NOMO-1 treated with dmso at 0.1 percent for 144 hours (cell line): ENCODE results near the gene SLC30A2.

ENCODE experiments used
- DNase-seq: peaks from one replicate; lab custom pipeline; 2025; ENCODE audit not compliant: unreplicated experiment; lab: John Stamatoyannopoulos, UW

The SLC30A2 gene

GRCh38 chr1:25999041-25999800 is 46.7 kb downstream of the SLC30A2 start:
- no peak for DNase-seq

- DNase-seq = peak; percentile 97
These were observed 47.8 kb downstream of the SLC30A2 start, which contains the start of gene PAFAH2 for GRCh38 chr1:25997828-25998761. TSS of gene PAFAH2 (minus strand) at chr1:25998063. CDS start at chr1:25990816, 7,247 bp downstream.

- peak; percentile 88 for DNase-seq
These were observed 48.7 kb downstream of the SLC30A2 start for GRCh38 chr1:25996966-25997827.

GRCh38 chr1:25994402-25995150 is 51.3 kb downstream of the SLC30A2 start:
- DNase-seq = no peak

GRCh38 chr1:25993197-25993951 is 52.5 kb downstream of the SLC30A2 start:
- no peak for DNase-seq

- no peak for DNase-seq
These were observed 53.2 kb downstream of the SLC30A2 start for GRCh38 chr1:25992689-25993171.

- DNase-seq = no peak
These were observed 53.8 kb downstream of the SLC30A2 start for GRCh38 chr1:25991937-25992688.

GRCh38 chr1:25990702-25991395 is 55.1 kb downstream of the SLC30A2 start:
- no peak for DNase-seq

- no peak for DNase-seq
These were observed 55.7 kb downstream of the SLC30A2 start for GRCh38 chr1:25990251-25990650.

GRCh38 chr1:25989440-25990234 is 56.3 kb downstream of the SLC30A2 start:
- DNase-seq = no peak

GRCh38 chr1:25987951-25988350 is 58.0 kb downstream of the SLC30A2 start:
- DNase-seq = no peak
